ENCODE results near the gene COPS9.
A peak's percentile ranks its signal among the peaks of the same experiment; 100 is the strongest.

COPS9 gene

DNA sequence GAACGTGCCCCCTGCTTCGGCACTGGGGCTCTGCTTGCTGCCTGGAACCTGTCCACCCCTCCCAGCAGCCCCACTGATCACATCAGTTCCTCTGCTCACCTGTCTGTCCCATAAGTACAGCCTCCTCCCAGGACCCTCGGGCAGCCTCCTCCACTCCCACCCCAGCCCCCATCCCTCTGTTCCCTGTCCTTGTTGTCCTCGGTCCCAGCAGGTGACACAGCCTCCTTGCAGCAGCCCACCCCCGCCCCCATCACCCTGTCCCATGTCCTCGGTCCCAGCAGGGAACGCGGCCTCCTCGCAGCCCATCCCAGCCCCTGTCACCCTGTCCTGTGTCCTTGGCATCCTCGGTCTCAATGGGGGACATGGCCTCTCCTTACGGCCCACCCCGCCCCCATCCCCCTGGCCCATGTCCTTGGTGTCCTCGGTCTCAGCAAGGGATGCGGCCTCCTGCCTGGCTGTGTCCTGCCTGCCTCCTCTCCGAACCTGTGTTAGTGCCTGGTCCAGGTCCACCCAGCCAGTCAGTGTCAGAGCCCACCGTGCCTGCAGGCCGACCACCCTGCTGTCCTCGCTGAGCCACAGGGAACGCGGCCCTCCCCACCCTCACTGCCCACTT, 8.7 kb upstream of the COPS9 start:
- Histone ChIP-seq H3K27me3 (no peaks in the 10 kb centered on the region), H4K20me1 (0 out of 22 replicates have a peak, but pooled peaks cover 0 to 5% (median 0%) of the 10 kb centered on the region in 11 experiments), H3K4me1 (peaks cover 7 to 17% (median 10%) of the 10 kb centered on the region in 10 experiments; a peak in 18 of 20 replicates), H3K9ac (peak overlapping the region in 5 of 11 experiments; percentile 14 to 60 (median 20); a peak in 4 of 22 replicates), H3K36me3 (no peaks in the 10 kb centered on the region), H3K4me2 (peak overlapping the region in 7 of 11 experiments; percentile 30 to 61 (median 46); a peak in 8 of 22 replicates), H3K9me3 (replicated peaks in 1 of 11) (no peaks in the 10 kb centered on the region), H3K27ac (no peak overlapping the region; a peak in 1 of 22 replicates), H3K4me3 (no peak overlapping the region)
- TF ChIP-seq Cebpa-rat (IDR thresholded peaks at IDR 0.05): no peak

DNA sequence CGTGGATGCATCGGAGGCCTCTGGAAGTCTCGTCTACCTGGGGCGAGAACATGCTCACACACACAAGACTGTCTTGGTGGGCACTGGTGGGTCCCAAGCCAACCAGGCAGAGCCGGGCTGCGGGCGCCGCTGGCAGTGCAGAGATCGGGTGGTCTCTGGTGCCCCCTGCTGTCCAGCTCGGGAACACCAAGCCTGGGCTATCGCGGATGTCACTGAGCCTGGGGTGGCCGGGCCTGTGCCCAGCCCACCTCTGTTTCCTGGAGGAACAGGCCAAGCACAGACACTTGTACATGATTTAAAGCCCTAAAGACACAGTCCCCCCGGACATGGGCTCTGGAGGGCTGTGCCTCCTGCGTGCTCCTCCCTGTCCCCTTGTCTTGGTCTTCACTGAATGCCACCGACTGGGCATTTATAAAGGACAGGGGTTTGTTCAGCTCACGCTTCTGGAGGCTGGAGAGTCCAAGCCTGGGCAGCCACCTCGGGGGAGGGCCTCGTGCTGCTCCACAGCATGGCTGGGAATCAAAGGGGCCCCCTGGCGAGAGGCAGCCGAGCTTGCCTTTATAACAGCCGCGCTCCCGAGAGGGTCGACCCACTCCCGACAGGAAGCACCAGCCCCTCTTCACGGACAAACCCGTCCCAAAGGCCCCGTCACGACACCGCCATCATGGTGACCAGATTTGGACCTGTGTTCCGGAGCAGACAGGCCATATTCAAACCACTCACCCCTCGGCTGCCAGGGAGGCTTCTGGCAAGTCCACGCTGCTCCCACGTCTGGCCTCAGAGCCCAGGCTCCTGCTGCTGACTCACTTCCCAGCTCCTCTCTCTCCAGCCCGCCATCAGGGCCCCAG, 7.9 kb upstream of the COPS9 start:
- H3K27me3 ChIP-seq: no peaks in the 10 kb centered on the region
- no peaks in the 10 kb centered on the region for H3K36me3 ChIP-seq
- H3K4me2 ChIP-seq: peak overlapping the region; percentile 30 to 71 (median 48); a peak in 20 of 22 replicates
- H3K4me1 ChIP-seq: peaks cover 7 to 17% (median 10%) of the 10 kb centered on the region in 10 experiments; a peak in 18 of 20 replicates
- H3K27ac ChIP-seq: peak overlapping the region in 2 of 11 experiments; percentile 17 to 31; a peak in 2 of 22 replicates
- no peak for TF ChIP-seq Cebpa-rat (IDR thresholded peaks at IDR 0.05)
- H3K4me3 ChIP-seq: no peak overlapping the region
- H4K20me1 ChIP-seq: 0 out of 22 replicates have a peak, but pooled peaks cover 0 to 3% (median 0%) of the 10 kb centered on the region in 11 experiments
- H3K9ac ChIP-seq: peak overlapping the region in 8 of 11 experiments; percentile 14 to 60 (median 41); a peak in 12 of 22 replicates
- no peaks in the 10 kb centered on the region for H3K9me3 ChIP-seq (replicated peaks in 1 of 11)

DNA sequence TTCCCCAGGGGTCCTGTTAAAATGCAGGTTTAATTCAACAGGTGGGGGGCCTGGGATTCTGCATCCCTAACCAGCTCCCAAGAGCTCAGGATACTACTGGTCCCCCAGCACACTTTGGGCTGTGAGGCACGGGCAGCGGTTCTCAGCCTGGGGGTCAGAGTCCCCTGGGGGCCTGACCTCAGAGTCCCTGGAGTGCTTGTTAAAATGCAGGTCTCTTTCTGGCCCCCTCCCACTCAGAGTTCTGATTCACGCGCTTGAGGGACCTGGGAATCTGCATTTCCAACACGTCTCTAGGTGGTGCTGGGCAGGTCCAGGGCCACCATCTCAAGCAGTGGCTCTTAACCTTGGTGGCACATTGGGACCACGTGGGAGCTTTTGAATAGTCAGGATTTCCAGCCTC, 7.2 kb upstream of the COPS9 start:
- Histone ChIP-seq H3K9ac (no peak overlapping the region), H4K20me1 (no peaks in the 10 kb centered on the region), H3K4me3 (no peak overlapping the region), H3K36me3 (no peaks in the 10 kb centered on the region), H3K9me3 (replicated peaks in 1 of 11) (no peaks in the 10 kb centered on the region), H3K4me2 (no peak overlapping the region), H3K27me3 (no peaks in the 10 kb centered on the region), H3K27ac (no peak overlapping the region), H3K4me1 (peaks cover 7 to 17% (median 10%) of the 10 kb centered on the region in 10 experiments; a peak in 18 of 20 replicates)
- no peak for TF ChIP-seq Cebpa-rat (IDR thresholded peaks at IDR 0.05)

DNA sequence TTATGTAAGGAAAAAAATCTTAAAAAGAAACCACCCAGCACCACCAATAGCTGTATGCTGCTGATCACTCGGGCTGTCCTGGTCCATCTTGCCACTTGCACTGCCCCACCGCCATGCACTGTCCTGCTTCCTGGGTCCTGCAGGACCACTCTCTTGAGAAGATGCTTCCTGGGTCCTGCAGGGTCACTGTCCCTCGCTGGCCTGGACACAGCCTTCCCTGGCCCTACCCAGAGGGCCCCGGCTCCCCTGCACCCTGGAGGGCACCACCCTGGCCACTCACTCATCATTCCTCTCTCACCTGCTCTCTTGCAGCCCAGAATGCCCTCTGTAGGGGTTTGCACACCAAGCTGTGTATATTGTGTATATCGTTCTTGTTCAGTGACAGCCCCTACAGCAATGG, 6.8 kb upstream of the COPS9 start:
- Histone ChIP-seq H3K4me3 (no peak overlapping the region), H3K4me2 (no peak overlapping the region), H3K4me1 (peaks cover 7 to 17% (median 10%) of the 10 kb centered on the region in 10 experiments; a peak in 18 of 20 replicates), H3K9ac (no peak overlapping the region), H3K9me3 (replicated peaks in 1 of 11) (no peaks in the 10 kb centered on the region), H3K27ac (no peak overlapping the region), H4K20me1 (no peaks in the 10 kb centered on the region), H3K27me3 (no peaks in the 10 kb centered on the region), H3K36me3 (no peaks in the 10 kb centered on the region)
- TF ChIP-seq Cebpa-rat (IDR thresholded peaks at IDR 0.05): no peak

DNA sequence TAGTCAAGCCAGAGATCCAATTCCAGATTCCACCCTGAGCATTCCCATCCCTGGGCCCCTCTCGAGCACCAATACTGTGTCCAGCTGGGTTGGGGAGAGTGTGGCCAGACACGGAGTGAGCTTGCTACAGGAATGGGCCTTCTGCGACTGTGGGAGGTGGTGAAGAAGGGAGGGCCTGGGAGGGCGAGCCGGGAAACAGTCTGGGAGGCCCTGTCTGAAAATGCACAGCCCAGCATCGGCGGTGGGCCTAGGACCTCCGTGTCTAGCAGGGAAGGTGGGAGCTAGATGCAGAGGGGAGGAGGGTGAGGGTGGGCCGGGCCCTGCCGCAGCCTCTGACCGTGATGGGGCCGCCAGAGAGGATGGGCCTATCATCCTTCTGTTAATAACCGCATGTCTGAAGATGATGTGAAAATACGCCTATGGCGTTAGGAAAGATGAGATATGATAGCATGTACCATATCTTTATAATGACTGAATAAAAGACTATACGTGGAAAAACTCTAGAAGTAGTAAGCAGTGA, 6.2 kb upstream of the COPS9 start:
- no peak for TF ChIP-seq Cebpa-rat (IDR thresholded peaks at IDR 0.05)
- Histone ChIP-seq H3K27ac (no peak overlapping the region), H3K9me3 (replicated peaks in 1 of 11) (no peaks in the 10 kb centered on the region), H3K27me3 (peaks cover 0 to 3% (median 0%) of the 10 kb centered on the region in 11 experiments; a peak in 3 of 22 replicates), H3K4me1 (peaks cover 7 to 17% (median 10%) of the 10 kb centered on the region in 10 experiments; a peak in 18 of 20 replicates), H3K36me3 (no peaks in the 10 kb centered on the region), H4K20me1 (no peaks in the 10 kb centered on the region), H3K4me3 (no peak overlapping the region), H3K4me2 (no peak overlapping the region), H3K9ac (no peak overlapping the region)

DNA sequence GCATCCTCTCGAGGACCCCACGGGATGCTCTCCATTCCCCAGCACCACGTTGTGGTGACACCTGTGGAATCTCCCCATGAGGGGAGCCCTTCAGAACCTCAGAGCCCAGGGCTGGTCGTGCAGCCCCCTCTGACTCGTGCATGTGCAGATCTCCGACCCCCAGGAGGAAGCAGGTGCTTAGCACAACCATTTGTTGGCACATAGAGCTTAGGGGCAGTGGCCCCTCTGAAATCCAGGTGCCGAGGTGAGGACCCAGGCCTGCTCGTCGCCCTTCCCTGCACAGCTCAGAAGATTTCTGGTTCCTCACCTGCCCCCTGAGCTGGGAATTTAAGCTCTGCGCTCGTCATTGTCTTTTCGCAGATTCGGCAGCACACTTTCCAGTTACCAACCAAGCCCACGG, 5.6 kb upstream of the COPS9 start:
- Histone ChIP-seq H3K9ac (no peak overlapping the region), H3K4me1 (peaks cover 7 to 14% (median 11%) of the 10 kb centered on the region in 10 experiments; a peak in 19 of 20 replicates), H3K4me3 (no peak overlapping the region), H3K4me2 (no peak overlapping the region), H3K9me3 (replicated peaks in 1 of 11) (no peaks in the 10 kb centered on the region), H3K27me3 (peaks cover 0 to 8% (median 4%) of the 10 kb centered on the region in 11 experiments; a peak in 10 of 22 replicates), H3K36me3 (no peaks in the 10 kb centered on the region), H4K20me1 (no peaks in the 10 kb centered on the region), H3K27ac (no peak overlapping the region)
- TF ChIP-seq Cebpa-rat (IDR thresholded peaks at IDR 0.05): no peak

DNA sequence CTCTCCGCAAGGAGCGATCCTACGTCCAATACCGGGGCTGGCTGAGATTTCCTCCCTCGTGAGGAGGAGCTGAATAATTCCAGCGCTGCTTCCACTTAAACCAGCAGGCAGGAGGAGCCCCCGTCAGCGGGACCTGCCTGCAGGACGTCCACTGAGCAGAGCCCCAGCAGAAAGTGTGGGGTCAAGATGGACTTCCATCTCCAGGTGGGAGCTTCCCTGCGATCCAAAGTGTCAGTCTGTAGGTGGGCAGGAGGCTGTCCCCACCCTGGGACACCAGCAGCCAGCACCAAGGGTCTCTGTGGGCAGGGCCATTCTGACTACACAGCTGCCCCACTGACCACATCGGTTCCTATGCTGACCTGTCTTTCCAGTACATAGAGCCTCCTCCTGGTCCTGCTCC, 4.8 kb upstream of the COPS9 start:
- no peaks in the 10 kb centered on the region for H3K36me3 ChIP-seq
- no peak overlapping the region for H3K4me3 ChIP-seq
- no peak overlapping the region for H3K4me2 ChIP-seq
- H3K4me1 ChIP-seq: peaks cover 7 to 18% (median 12%) of the 10 kb centered on the region in 10 experiments; a peak in 19 of 20 replicates
- no peak overlapping the region; a peak in 2 of 22 replicates for H3K9ac ChIP-seq
- peaks cover 0 to 12% (median 4%) of the 10 kb centered on the region in 11 experiments; a peak in 10 of 22 replicates for H3K27me3 ChIP-seq
- H3K9me3 ChIP-seq (replicated peaks in 1 of 11): no peaks in the 10 kb centered on the region
- no peaks in the 10 kb centered on the region for H4K20me1 ChIP-seq
- H3K27ac ChIP-seq: no peak overlapping the region
- TF ChIP-seq Cebpa-rat (IDR thresholded peaks at IDR 0.05): no peak

DNA sequence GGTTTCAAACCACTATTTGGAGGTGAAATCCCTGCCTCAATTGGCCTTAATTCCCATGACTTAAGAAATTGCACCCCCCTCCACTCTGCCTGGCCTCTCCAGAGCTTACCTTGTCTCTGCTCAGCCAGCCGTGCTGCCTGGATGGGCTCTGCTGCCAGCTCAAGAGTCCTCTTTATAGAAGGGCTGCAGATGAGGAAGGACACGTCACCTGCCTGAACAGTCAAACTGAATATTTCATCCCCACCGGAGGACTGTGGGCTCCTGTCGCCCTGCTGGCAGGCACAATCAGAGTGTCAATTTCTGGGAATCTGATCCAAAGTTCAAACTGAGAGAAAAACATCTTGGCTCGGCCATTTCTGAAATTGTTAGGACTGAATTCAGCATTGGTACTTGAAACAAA, 4.4 kb upstream of the COPS9 start, which contains the start of gene OTOS:
OTOS (minus strand) TSS at position 148 of the 400 bp plus-strand sequence. CDS start 332 bp downstream, outside the sequence.
- Histone ChIP-seq H3K9me3 (replicated peaks in 1 of 11) (no peaks in the 10 kb centered on the region), H3K27ac (no peak within 1 kb of the TSS), H3K27me3 (peaks cover 0 to 12% (median 4%) of the 10 kb centered on the region in 11 experiments; a peak in 10 of 22 replicates), H3K4me2 (no peak within 1 kb of the TSS), H4K20me1 (peaks cover 0 to 3% (median 0%) of the 10 kb centered on the region in 11 experiments; a peak in 5 of 22 replicates), H3K4me1 (peaks cover 7 to 18% (median 12%) of the 10 kb centered on the region in 10 experiments; a peak in 19 of 20 replicates), H3K36me3 (no peaks in the 10 kb centered on the region), H3K9ac (peak within 1 kb of the TSS in 2 of 11 experiments; percentile 8 to 29; a peak in 2 of 22 replicates), H3K4me3 (no peak within 1 kb of the TSS)
- no peak for TF ChIP-seq Cebpa-rat (IDR thresholded peaks at IDR 0.05)

Data from BLaER1 treated with 17β-estradiol and CSF1 and Interleukin-3, amounts not matched to agents 10 nM and 100 nM (cell line).